GM03348 (cell line): Measurements from ENCODE around the gene TRIP12.
"Not testable (repeated sequence)": the region's sequence is repeated elsewhere in the genome, so short reads cannot be mapped to it uniquely, and the experiment has no call there.

ENCODE experiments used
- DNase-seq: peaks from one replicate; pipeline ENCODE4 v3.0.0; 2012; ENCODE audit warnings: low spot score

Gene TRIP12

DNA sequence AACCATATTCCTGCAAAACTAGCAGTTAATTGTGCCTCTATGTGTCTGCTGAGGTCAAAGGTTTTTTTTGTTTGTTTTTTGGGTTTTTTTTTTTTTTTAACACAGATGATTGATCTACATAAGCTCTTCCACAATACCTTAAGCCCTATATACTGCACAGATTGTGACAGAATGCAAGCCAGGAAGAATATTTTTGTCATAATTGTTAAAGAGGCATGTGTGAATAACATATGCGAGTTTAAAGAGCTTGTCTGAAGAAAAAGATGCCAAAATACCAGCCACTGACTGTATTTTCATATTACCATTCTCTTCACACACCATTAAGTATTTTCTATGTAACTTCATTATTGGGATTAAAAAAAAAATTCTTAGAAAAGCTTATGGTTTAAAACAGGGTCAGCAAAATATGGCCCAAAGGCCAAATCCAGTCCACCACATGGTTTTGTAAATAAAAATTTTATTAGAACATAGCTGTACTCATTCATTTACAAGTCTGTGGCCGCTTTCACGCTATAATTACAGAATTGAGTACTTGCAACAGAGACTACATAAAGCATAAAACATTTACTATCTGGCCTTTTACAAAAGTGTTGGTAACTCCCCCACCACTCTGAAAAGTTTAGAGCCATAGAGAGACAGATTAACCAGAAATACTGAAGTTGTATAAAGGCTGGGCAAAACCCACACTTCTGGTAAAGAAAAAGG, 89.9 kb downstream of the TRIP12 start:
- no peak for DNase-seq

DNA sequence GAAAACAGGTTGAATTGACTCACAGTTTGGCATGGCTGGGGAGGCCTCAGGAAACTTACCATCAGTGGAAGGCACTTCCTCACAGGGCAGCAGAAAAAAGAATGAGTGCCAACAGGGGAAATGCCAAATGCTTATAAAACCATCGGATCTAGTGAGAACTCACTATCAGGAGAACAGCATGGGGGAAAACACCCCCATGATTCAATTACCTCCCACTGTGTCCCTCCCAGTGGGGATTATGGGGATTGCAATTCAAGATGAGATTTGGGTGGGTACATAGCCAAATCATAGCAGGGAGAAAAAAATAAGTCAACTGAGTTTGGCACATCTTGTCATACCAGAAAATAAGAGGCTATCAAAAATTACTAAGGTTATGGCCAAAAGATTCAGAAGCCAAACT, 96.3 kb downstream of the TRIP12 start:
- DNase-seq, result no peak

DNA sequence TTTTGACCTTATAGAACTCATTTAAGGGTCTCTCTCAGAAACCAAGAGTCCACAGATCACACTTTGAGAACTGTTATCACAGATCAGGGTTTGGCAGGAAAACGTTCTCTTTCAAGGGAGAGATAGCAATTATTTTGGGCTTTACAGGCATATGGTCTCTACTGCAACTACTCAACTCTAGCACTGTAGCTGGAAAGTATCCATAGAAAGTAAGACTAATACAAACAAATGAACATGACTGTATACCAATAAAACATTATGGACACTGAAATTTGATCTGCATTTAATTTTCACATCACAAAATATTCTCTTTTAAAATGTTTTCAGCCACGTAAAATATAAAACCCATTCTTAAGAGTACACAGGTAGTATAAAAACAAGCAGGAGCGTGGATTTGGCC, 100.5 kb downstream of the TRIP12 start:
- no peak for DNase-seq

DNA sequence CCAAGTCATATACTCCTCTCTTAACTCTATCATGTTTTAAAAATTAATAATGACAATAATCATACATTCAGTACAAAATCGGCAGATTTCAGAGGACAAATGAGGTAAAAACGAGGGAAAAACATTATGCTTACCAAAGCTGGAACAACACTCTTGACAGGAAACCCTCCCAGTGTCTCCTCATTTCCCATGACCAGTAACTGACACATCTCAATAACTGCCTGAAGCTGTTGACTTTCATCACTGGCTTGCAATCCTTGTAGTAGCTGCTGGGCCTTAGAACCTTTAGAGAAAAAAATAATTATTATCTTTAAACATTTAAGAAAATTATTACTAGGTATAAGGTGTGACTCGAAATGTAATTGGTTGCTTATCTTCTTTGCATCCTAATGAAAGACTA, 103.6 kb downstream of the TRIP12 start:
- no peak for DNase-seq

DNA sequence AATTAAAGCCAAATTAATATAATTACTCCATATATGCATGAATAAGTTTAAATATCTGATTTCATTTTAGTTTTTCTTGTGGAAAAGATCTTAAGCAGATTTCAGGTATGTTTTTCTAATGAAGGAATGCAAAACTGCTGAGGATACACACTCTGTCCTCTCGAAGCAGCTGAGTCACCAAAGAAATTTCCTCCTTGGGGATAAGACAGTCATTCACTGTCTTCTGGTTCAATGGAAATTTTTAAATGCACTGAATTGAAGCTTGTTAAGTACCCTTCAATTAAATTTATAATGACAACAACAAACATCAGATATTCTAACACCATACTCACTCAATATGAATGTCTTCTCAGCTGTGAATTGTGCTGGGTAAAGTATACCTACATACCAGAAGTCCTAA, 106.0 kb downstream of the TRIP12 start:
- DNase-seq, result peak; percentile 55

DNA sequence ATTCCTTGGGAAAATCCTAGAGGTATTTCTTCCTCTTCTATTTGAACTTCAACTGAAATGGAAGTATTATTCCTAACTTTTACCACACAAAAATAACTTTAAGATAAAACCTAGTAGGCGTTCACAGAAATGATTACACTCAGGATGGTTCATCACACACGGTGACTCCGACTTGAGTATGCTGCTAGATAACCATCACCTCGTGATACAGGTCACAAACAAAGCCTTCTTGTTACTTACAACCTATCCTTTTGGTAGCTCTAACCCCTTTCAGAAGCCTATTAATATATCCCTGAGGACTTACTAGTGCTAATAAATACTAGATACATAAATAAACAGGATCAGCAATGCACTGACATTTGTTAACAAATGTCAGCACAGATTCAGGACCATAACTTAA, 106.5 kb downstream of the TRIP12 start:
- no peak for DNase-seq

DNA sequence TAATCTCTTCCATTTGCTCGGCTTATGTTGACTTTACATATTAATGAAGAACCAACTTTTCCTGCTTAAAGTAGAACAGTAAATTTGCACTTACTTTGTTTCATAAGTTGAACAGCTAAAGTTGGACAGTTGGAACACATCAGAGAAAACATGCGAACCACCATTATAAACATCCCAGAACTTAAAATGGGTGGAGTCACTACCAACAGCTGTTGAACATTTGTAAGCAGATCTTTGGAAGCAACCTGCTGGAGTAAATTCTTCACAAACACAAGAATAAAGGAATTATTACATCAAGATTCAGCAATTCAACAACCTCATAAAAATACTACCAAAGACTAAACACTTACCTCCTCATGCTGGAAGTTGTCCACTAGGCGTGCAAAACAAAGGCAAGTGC, 111.0 kb downstream of the TRIP12 start:
- peak; percentile 23 for DNase-seq

DNA sequence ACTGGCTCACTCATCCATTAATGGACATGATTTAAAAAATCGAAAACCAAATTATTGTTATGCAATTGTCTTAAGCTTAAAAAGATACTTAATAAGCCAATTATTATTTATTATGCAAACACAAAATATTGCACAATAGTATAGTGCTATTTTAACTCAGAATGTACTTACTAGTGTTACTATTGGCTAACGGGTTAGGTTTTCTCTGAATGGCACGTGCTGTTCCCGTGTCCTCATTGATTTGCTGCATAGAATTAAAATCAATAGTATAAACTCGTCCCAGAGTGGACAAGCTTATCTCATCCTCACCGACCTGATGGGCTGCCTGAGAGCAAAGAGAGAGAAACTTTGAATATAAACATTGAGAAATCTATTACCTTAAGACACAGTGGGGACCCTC, 116.2 kb downstream of the TRIP12 start:
- no peak for DNase-seq

DNA sequence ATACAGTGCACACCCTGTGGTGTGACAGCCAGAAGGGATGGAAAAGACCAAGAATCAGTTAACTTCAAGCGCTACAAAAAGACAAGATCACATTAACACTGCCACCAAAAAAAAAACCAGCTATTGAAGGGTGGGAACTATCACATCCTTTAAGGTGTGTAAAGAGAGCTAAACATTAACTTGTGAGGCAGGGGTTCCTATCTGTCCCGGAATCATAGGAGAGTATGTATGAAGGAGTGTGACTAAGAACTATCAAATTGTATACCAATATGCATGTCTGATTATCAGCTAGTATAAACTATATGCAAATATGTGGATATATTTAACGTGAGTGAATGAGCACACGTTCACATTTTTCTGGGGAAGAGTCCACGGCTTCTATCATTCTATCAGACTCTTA, 119.0 kb downstream of the TRIP12 start:
- DNase-seq, result no peak

DNA sequence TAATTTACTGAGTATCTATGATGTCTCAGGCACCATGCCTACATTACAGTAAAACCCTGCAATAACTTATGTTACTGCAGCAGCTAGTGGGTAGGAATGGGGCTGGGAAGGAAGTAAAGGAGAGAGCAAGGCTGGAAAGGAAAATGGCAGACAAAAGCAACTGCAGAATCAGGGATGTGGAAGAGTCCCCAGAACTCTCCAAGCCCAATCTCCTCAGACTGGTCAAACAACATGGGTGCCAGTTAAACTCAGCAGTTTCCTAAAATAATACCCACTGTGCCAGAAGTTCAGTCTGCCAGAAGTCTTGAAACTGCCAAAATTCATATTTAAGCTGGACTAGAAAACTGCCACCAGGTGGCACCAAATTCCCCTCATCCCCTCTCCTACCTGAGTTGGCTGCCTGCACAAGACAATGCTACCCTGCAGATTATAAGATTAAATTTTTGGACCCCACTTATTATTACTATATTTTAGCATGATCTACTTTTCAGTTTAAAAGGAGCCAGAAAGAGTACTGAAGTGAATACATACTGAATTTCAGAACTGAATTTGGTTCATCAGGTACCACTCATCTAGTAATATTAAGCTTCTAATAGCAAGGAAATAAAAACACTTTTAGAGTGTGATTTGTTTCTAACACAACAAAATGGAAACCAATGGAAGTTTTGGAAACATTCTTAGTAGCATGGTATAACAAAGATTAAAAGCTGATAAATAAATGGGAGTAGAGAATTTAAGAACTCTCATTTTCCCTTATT, 120.6 kb downstream of the TRIP12 start:
- peak; percentile 60 for DNase-seq

DNA sequence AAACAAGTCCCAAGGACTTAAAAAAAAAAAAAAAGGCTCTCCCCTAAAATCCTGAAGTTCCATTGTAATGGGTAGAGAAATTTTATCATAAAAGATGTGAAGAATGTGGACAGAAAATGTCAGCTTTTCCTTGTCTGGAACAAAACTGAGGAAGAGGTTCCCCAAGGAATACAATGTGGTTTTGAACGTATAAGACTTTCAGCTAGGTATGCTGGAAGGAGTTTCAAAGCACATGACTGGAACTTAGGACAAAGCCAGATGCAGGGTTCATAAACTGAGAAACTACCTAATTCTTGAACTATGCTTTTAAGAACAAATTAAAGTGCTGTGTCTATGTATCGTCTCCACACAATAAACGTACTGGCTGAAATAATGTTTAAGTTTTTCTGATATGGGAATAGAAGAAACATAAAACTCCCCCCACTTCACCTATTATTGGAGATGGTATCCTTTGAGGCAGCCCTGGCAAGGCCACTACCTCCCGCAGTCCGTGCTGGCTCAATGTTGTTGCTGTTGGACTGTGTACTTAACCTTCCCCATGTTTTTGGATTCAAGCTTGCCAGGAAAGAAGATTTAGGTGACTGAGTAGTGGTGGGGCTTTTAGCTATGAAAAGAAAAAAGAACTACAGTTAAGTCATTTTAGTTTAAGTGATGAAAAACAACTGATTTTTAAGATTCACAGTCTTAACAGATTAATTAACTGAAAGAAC, 123.2 kb downstream of the TRIP12 start:
- DNase-seq, result peak; percentile 5

DNA sequence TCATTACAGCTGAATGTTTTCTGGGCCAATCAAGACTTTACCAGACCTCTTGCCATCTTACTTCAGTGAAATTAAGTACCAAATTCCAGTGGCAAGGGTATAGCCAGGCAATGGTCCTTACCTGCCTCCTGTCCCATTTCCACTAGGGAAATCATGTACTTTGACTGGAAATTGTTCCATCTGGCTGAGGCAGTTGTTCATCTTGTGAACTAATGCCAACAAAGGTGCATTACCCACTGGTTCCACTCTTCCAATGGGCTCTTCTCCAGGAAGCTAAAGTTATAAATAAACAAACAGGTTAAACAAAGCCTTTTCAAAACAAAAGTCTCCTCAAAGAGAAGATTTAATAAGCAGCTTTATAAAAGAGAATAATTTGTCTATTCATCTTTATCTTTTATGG, 126.8 kb downstream of the TRIP12 start:
- no peak for DNase-seq

DNA sequence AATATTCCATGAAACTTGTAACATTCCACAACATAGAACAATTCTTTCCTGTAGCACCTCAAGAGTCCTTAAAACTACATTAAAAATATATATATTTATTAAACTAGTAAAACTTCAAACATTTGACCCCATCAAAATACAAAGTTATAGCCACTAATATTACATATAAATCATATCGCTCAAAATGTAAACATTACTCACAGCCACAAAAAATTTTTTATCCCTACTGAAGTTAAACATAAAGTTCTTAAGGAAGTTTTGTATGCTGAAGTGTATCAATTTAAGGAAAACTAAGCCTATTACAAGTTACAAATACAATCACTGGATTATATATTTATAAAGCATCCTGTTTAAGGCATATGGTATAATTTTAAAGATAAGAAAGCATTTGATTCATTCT, 127.2 kb downstream of the TRIP12 start:
- DNase-seq, result no peak

DNA sequence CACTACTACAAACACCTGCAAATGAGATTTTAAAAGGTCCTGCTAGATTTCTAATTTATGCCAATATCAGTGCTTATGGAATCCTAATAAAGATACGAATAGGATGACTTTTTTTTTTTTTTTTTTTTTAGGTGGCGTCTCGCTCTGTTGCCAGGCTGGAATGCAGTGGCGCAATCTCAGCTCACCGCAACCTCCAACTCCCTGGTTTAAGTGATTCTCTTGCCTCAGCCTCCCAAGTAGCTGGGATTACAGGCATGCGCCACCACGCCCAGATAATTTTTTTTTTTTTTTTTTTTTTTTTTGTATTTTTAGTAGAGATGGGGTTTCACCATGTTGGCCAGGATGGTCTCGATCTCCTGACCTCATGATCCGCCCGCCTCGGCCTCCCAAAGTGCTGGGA, 135.5 kb downstream of the TRIP12 start:
- DNase-seq, result not testable (repeated sequence)

DNA sequence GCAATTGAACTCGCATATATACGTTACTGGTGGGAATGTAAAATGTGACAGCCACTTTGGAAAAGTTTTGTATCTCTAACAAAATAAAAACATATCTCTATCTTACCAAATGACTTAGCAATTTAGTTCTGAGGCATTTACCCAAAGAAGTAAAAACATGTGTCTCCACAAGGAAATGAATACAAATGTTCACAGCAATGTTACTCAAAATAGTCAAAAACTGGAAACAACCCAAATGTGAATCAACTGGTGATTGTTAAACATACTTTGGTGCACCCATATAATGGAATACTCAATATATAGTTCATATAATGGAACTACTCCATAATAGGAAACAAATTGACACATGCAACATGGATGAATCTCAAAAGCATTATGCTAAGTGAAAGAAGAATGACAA, 137.0 kb downstream of the TRIP12 start:
- DNase-seq, result peak; percentile 17

DNA sequence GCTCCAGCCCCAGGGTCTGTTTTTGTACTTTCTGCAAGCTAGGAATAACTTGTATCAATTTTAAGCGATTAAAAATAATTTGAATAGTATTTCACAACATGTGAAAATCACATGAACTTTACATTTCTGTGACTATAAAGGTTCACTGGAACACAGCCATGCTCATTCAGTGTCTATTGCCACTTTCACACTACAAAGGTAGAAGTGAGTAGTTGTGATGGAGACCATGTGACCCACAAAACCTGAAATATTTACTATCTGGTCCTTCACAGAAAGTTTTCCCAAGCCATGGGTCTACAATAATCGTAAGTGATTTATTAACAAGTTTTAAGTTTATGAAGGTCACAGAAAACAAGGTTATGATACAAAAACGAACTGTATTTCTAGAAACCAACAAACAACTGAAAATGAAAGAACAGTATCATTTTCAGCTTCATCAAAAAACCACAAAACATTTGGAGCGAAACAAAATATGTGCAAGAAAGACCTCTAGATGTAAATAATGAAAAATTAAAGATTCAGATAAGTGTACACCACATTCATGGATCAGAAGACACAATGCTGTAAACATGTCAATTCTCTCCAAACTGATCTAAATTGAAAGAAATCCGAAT, 138.6 kb downstream of the TRIP12 start:
- DNase-seq, result no peak

DNA sequence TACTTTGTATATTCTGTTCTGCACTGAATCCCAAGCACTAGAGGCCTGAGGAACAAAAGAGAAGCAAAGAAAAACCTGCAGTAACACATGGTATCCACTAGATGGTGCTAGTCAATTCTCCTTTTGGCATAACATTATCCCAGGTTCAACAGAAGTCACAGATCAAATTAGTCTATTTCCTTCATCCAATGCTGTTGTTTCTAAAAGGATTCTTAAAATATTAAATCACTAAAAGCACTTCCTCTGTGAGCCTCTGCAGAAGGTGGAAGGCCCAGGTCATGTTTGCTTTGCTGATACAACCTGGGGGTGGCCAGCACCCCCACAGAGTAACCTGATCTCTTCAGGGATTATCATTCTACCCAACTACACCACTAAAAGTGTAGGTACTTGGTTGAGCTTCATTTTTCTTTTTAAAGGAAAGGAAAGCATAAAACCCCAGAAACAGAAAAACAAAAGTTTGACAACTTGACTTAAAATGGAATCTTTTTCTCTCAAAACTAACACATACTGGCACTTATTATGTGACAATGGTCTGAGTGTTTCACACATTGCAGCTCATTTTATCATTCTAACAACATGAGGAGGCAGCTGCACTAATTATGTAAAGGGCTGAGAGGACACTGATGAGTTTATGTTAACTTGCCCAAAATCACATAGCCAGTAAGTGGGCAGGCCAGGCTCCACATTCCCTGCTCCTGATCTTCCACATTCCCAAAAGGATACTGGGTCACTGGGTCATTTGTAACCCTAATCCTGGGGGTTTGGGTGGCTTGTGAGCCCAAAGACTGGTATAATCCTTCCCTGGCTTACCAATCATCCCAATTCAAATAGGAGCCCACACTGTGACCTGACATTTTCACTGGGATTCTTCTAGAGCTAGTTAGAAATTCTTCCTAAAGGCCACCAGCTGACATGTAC, 140.7 kb downstream of the TRIP12 start:
- peak; percentile 70 for DNase-seq

DNA sequence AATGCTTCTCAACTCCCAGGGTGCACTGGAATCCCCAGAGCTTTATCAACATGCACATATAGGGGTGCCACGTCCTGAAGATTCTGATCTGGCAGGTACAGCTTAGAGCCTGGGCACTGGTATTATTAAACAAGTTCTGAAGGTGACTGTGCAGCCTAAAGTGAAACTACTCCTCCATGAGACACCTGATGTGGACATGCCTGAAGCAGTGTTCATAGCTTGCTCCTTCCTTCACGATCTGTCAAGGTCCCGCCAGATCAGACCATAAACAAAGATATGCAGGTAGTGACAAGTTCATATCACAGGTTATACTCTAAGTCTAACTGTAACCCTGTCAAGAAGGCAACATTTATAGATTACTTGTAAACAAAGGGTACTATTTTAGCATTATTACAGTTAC, 142.2 kb downstream of the TRIP12 start:
- DNase-seq, result no peak

DNA sequence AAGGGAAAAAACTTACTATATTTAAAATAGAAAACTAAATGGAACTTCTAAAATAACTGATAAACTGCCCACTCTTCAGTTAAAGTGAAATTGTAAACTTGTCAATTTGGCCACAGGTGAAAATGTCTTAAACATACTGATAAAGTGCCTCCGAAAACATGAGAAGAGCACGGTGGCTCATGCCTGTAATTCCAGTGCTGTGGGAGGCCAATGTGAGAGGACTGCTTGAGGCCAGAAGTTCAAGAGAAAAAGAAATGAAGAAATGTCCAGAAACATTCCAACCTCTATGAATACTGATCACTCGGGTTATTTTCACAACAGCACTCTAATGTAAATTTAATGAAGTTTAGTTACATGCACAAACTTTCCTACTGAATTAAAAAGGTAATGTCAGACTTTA, 144.1 kb downstream of the TRIP12 start:
- DNase-seq, result no peak

DNA sequence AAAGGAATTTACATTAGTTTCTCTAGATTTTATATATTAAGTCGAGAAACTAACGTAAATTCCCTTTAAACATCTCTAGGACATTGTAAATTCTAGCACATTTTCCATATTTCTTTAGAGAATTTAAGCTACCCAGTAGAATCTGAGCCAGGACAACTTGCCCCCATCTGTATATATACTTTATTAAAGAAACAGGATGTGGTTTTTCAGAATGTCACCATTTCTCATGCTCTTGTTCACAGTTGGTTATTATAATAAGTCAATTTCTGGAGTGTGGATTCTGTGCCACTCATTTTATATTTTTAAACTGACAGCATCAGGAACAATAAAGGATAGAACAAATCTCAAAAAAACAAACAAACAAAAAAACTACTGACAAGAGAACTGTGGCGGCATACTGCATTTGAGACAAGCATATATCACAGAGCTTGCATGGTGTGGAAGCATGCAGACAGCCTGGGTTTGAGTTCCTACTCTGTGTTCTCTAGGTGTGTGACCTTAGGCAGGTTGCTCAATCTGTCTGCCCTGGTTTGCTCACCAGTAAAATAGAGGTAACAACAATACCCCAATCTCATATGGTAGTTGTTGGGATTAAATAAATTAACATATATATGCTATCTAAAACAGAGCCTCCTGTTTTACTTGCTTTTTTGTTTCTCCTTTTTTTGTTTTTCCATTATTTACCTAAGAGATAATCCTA, 146.0 kb downstream of the TRIP12 start:
- DNase-seq, result no peak

DNA sequence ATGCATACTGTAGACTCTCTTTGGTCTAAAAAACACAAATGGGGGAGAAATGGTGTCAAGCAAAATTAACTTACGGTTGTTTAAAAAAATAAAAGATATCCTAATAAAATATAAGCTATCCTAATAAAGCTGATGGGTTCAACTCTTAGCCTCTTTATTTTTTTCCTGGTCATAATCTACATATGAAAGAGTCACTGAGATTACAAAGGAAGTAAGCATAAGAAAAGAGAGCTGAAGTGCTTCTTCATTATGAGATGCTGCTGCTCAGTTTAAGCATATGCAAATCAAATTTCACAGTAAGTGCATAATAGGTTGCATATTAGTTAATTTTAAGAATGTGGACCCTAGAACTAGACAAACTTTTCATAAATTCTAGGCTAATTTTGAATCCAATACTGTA, 147.6 kb downstream of the TRIP12 start:
- no peak for DNase-seq
